Brain microvascular endothelial cell (primary cell): ENCODE results near the gene DNAH11.

ENCODE experiments used
- DNase-seq: peaks from one replicate; pipeline ENCODE4 v3.0.0-alpha.2; 2020
- H3K27ac ChIP-seq: fragments of 250-450 bp; sonication (Bioruptor Pico); 2 replicates; pipeline ENCODE4 v1.5.1; 2020; ENCODE audit warnings: mild to moderate bottlenecking, moderate library complexity
- H3K27me3 ChIP-seq: fragments of 250-450 bp; sonication (Bioruptor Pico); replicated peaks from 2 replicates; pipeline ENCODE4 v1.5.1; 2020; ENCODE audit warnings: mild to moderate bottlenecking
- H3K36me3 ChIP-seq: fragments of 250-450 bp; sonication (Bioruptor Pico); replicated peaks from 2 replicates; pipeline ENCODE4 v1.5.1; 2020; ENCODE audit warnings: mild to moderate bottlenecking
- H3K4me3 ChIP-seq: 2 replicates; pipeline ENCODE4 v1.5.1; 2011; ENCODE audit warnings: low read depth, mild to moderate bottlenecking, control low read depth, low read length, moderate library complexity
- CTCF ChIP-seq: IDR thresholded peaks from 2 replicates; pipeline ENCODE4 v1.5.1; 2011; ENCODE audit warnings: low read depth, mild to moderate bottlenecking, moderate library complexity, low read length, control low read depth, inconsistent platforms; ENCODE audit errors: missing control alignments
- in situ Hi-C: cut with HindIII; loops from 2 replicates; pipeline ENCODE4 v1.10.0; 2017; ENCODE audit warnings: low sequenced_read_pairs, low pct_ligation_motif_present

The DNAH11 gene

GRCh38 chr7:21767300-21767900 is 224.6 kb downstream of the DNAH11 start:
- Histone ChIP-seq H3K27ac (no peak overlapping the region), H3K27me3 (no peaks in the 10 kb centered on the region), H3K36me3 (no peaks in the 10 kb centered on the region), H3K4me3 (no peak overlapping the region)
- DNase-seq = peak; percentile 70
- TF ChIP-seq CTCF = peak; percentile 74
- in situ Hi-C loops = no loop called here

GRCh38 chr7:21768279-21768678 is 225.4 kb downstream of the DNAH11 start:
- no peak for TF ChIP-seq CTCF
- Histone ChIP-seq H3K4me3 (no peak overlapping the region), H3K27me3 (no peaks in the 10 kb centered on the region), H3K27ac (no peak overlapping the region), H3K36me3 (no peaks in the 10 kb centered on the region)
- in situ Hi-C loops = no loop called here
- no peak for DNase-seq

- no peaks in the 10 kb centered on the region for H3K36me3 ChIP-seq
- in situ Hi-C loops = no loop called here
- H3K4me3 ChIP-seq = no peak overlapping the region
- TF ChIP-seq CTCF = no peak
- no peak for DNase-seq
- H3K27ac ChIP-seq = no peak overlapping the region
- H3K27me3 ChIP-seq = no peaks in the 10 kb centered on the region
Measured at GRCh38 chr7:21771266-21771665, 228.4 kb downstream of the DNAH11 start.

GRCh38 chr7:21771906-21772610 is 229.2 kb downstream of the DNAH11 start:
- in situ Hi-C loops = no loop called here
- no peak for TF ChIP-seq CTCF

GRCh38 chr7:21773326-21773725 is 230.5 kb downstream of the DNAH11 start:
- no peak for DNase-seq
- Histone ChIP-seq H3K27ac (no peak overlapping the region), H3K27me3 (no peaks in the 10 kb centered on the region), H3K4me3 (no peak overlapping the region), H3K36me3 (no peaks in the 10 kb centered on the region)
- in situ Hi-C loops = no loop called here
- TF ChIP-seq CTCF = no peak

More at GRCh38 chr7:21771906-21772610, 229.2 kb downstream of the DNAH11 start:
- no peak overlapping the region for H3K4me3 ChIP-seq
- H3K36me3 ChIP-seq = no peaks in the 10 kb centered on the region
- no peak overlapping the region for H3K27ac ChIP-seq
- no peaks in the 10 kb centered on the region for H3K27me3 ChIP-seq
- no peak for DNase-seq
